HG02973 (cell line): ENCODE results near the gene BMI1.

Experiments used
- ATAC-seq: cut with Tn5 transposase; IDR thresholded peaks from one replicate; pipeline ENCODE4 v1.9.1; 2021; ENCODE audit warnings: moderate library complexity; ENCODE audit not compliant: unreplicated experiment

BMI1 gene

GRCh38 chr10:22319547-22319979 is 1.3 kb upstream of the BMI1 start:
- no peak for ATAC-seq

GRCh38 chr10:22319980-22320558 is 830 bp upstream of the BMI1 start:
- ATAC-seq = no peak

GRCh38 chr10:22321156-22321923 is 441 bp downstream of the BMI1 start:
- ATAC-seq = no peak

- no peak for ATAC-seq
Measured at GRCh38 chr10:22321924-22322640, 1.2 kb downstream of the BMI1 start.

- ATAC-seq = no peak
Measured at GRCh38 chr10:22322641-22323160, 1.8 kb downstream of the BMI1 start.

GRCh38 chr10:22323538-22324305 is 2.8 kb downstream of the BMI1 start:
- ATAC-seq = no peak

GRCh38 chr10:22324413-22324812 is 3.5 kb downstream of the BMI1 start:
- no peak for ATAC-seq

- ATAC-seq = no peak
Measured at GRCh38 chr10:22324893-22325271, 4.0 kb downstream of the BMI1 start.

- ATAC-seq = peak; percentile 43
Measured at GRCh38 chr10:22325272-22326144, 4.6 kb downstream of the BMI1 start.

- ATAC-seq = no peak
Measured at GRCh38 chr10:22326145-22326702, 5.3 kb downstream of the BMI1 start.

GRCh38 chr10:22329150-22329549 is 8.3 kb downstream of the BMI1 start:
- ATAC-seq = no peak

- ATAC-seq = no peak
Measured at GRCh38 chr10:22332116-22332692, 11.3 kb downstream of the BMI1 start.

GRCh38 chr10:22333167-22333974 is 12.5 kb downstream of the BMI1 start:
- ATAC-seq = no peak

GRCh38 chr10:22333975-22334282 is 13.0 kb downstream of the BMI1 start:
- ATAC-seq = no peak

GRCh38 chr10:22334414-22335172 is 13.7 kb downstream of the BMI1 start:
- ATAC-seq = no peak

- peak; percentile 55 for ATAC-seq
Measured at GRCh38 chr10:22335173-22335933, 14.5 kb downstream of the BMI1 start.

- no peak for ATAC-seq
Measured at GRCh38 chr10:22338185-22338900, 17.4 kb downstream of the BMI1 start.
